ENCODE results near the gene POLR3A. TPM values are rescaled to one million over a fixed set of nuclear protein-coding genes. Genes with fewer than 3 reads are reported as not detected.
"Not testable (repeated sequence)": the region's sequence is repeated elsewhere in the genome, so short reads cannot be mapped to it uniquely, and the experiment has no call there.

The POLR3A gene
- 10 to 100 TPM; 28.2 to 28.6 TPM for total RNA-seq
- 18.0 TPM for polyA plus RNA-seq (2013, experiment 1 of 2)
- polyA plus RNA-seq (2013, experiment 2 of 2) = 18.3 TPM
- long read RNA-seq, experiment 1, full-length matches to known transcripts = 1 of 14 reads
- long read RNA-seq, experiment 1, partial matches to known transcripts = 10 of 14 reads
- long read RNA-seq, experiment 1, other reads (novel, unspliced or antisense) = 3 of 14 reads
- long read RNA-seq, experiment 2, full-length matches to known transcripts = 36 of 62 reads
- long read RNA-seq, experiment 2, partial matches to known transcripts = 14 of 62 reads
- long read RNA-seq, experiment 2, other reads (novel, unspliced or antisense) = 12 of 62 reads
- long read RNA-seq, experiment 3, full-length matches to known transcripts = 99 of 169 reads
- long read RNA-seq, experiment 3, partial matches to known transcripts = 47 of 169 reads
- long read RNA-seq, experiment 3, other reads (novel, unspliced or antisense) = 23 of 169 reads
- long read RNA-seq, experiment 4, partial matches to known transcripts = 2 of 2 reads
- long read RNA-seq, experiment 4, other reads (novel, unspliced or antisense) = 0 of 2 reads

DNA sequence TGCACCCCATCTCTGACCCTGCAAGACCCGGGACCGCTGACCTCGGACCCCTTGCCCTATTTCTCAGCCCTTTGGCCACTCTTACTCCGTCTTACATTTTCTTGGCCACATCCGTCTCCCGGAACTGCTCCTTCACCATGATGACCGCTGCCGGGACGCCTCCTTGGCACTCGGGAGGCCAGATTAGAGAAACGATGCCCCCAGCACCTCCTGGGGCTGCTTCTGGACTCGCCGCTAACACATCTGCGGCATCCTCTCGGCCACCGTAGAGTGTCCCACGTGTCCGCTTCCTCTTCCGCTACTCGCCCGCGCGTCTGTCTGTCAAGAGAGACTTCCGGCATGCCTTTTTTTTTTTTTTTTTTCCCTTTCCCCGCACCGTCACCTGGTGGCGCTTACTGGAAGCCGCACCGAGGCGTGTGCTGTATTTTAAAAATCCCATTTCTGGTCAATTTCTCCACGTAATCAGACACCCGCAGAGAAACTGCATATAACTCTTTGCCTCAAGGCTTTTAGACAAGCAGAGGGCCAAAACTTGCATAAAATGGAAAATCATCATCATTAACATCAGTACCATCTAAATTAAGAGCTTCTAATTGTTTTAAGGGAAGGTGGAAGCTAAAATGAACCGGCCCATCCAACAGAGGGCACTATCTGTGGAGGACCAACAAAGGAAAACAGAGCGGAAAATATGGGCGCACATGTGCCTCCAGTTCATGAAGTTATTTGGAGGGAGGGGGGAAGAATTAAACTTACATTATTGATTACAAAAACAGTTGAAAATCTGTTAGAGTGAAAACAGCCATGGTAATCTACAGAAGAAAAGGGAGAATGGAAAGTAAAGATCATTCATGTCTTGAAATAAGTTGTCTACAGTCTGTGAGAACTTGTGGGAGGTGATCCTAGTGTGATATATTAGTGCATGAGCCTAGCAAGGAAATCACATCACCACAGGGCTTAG lies at the start of gene POLR3A:
Gene POLR3A, minus strand, starts transcription at position 247 of the 958 bp plus-strand sequence. Its CDS starts 108 bp downstream, at position 139.
- no peaks in the 10 kb centered on the region for H3K9me3 Mint-ChIP-seq
- 0 to 1% methylated on average over 20 to 35 of the region's 35 CpGs for WGBS, 2 experiments (ENCODE audit: insufficient coverage in 1 of 2, insufficient read length in 1 of 2)
- H3K27ac ChIP-seq (ENCODE audit: low read depth, low read length) = peak within 1 kb of the TSS; percentile 79
- H3K9me3 ChIP-seq (ENCODE audit: control insufficient read depth, low read length) = no peaks in the 10 kb centered on the region
- no peaks in the 10 kb centered on the region for H3K27me3 Mint-ChIP-seq (ENCODE audit: insufficient read depth)
- no peaks in the 10 kb centered on the region for H3K27me3 ChIP-seq (ENCODE audit: control insufficient read depth, insufficient read depth, low read length, poor library complexity, severe bottlenecking)
- TF ChIP-seq, protein P1, sequence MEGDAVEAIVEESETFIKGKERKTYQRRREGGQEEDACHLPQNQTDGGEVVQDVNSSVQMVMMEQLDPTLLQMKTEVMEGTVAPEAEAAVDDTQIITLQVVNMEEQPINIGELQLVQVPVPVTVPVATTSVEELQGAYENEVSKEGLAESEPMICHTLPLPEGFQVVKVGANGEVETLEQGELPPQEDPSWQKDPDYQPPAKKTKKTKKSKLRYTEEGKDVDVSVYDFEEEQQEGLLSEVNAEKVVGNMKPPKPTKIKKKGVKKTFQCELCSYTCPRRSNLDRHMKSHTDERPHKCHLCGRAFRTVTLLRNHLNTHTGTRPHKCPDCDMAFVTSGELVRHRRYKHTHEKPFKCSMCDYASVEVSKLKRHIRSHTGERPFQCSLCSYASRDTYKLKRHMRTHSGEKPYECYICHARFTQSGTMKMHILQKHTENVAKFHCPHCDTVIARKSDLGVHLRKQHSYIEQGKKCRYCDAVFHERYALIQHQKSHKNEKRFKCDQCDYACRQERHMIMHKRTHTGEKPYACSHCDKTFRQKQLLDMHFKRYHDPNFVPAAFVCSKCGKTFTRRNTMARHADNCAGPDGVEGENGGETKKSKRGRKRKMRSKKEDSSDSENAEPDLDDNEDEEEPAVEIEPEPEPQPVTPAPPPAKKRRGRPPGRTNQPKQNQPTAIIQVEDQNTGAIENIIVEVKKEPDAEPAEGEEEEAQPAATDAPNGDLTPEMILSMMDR (conservative IDR thresholded peaks at IDR 0.05) = peak; percentile 81
- peaks cover 26% of the 10 kb centered on the region for H3K36me3 ChIP-seq (ENCODE audit: control insufficient read depth, insufficient read depth, low read length)
- H3K4me1 Mint-ChIP-seq = peaks cover 4% of the 10 kb centered on the region
- peak within 1 kb of the TSS; percentile 97 for H3K4me3 ChIP-seq (ENCODE audit: low read length)
- H3K4me3 Mint-ChIP-seq = peak within 1 kb of the TSS; percentile 98
- peaks cover 21% of the 10 kb centered on the region for H3K36me3 Mint-ChIP-seq (ENCODE audit: low read depth)
- DNase-seq = peak; percentile 98
- H3K4me1 ChIP-seq (ENCODE audit: control insufficient read depth, insufficient read depth, low read length) = no peaks in the 10 kb centered on the region
- peak within 1 kb of the TSS; percentile 94 for H3K27ac Mint-ChIP-seq
- H3K9ac ChIP-seq (ENCODE audit: extremely low read depth, low read length, poor library complexity, severe bottlenecking) = peak within 1 kb of the TSS; percentile 69

GRCh38 chr10:78078539-78079330 lies 49.4 kb upstream of the POLR3A start:
- Mint-ChIP-seq H3K36me3 (ENCODE audit: low read depth) (peaks cover 7% of the 10 kb centered on the region), H3K4me1 (no peaks in the 10 kb centered on the region), H3K9me3 (peaks cover 34% of the 10 kb centered on the region), H3K4me3 (no peak overlapping the region), H3K27ac (no peak overlapping the region), H3K27me3 (ENCODE audit: insufficient read depth) (peaks cover 6% of the 10 kb centered on the region)
- H3K4me1 ChIP-seq (ENCODE audit: control insufficient read depth, insufficient read depth, low read length) = no peaks in the 10 kb centered on the region
- no peak overlapping the region for H3K9ac ChIP-seq (ENCODE audit: extremely low read depth, low read length, poor library complexity, severe bottlenecking)
- WGBS, 2 experiments (ENCODE audit: insufficient coverage in 1 of 2, insufficient read length in 1 of 2) = 86% methylated on average over 4 of the region's 4 CpGs; no CpG with 5 or more reads in 1 of the 2 experiments
- H3K27ac ChIP-seq (ENCODE audit: low read depth, low read length) = no peak overlapping the region
- H3K9me3 ChIP-seq (ENCODE audit: control insufficient read depth, low read length) = peaks cover 10% of the 10 kb centered on the region
- TF ChIP-seq, protein P1 (conservative IDR thresholded peaks at IDR 0.05) = no peak
- no peaks in the 10 kb centered on the region for H3K27me3 ChIP-seq (ENCODE audit: control insufficient read depth, insufficient read depth, low read length, poor library complexity, severe bottlenecking)
- no peak overlapping the region for H3K4me3 ChIP-seq (ENCODE audit: low read length)
- DNase-seq = peak; percentile 13
- H3K36me3 ChIP-seq (ENCODE audit: control insufficient read depth, insufficient read depth, low read length) = no peaks in the 10 kb centered on the region

DNA sequence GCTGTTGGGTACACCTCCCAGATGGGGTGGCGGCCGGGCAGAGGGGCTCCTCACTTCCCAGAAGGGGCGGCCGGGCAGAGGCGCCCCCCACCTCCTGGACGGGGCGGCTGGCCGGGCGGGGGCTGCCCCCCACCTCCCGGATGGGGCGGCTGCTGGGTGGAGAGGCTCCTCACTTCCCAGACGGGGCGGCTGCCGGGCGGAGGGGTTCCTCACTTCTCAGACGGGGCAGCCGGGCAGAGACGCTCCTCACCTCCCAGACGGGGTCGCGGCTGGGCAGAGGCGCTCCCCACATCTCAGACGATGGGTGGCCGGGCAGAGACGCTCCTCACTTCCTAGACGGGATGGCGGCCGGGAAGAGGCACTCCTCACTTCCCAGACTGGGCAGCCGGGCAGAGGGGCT lies 46.5 kb upstream of the POLR3A start:
- peaks cover 40% of the 10 kb centered on the region for H3K9me3 Mint-ChIP-seq
- H3K27ac ChIP-seq (ENCODE audit: low read depth, low read length); H3K4me1 Mint-ChIP-seq; H3K4me1 ChIP-seq (ENCODE audit: control insufficient read depth, insufficient read depth, low read length); H3K4me3 ChIP-seq (ENCODE audit: low read length); DNase-seq; H3K9me3 ChIP-seq (ENCODE audit: control insufficient read depth, low read length); H3K27me3 Mint-ChIP-seq (ENCODE audit: insufficient read depth); H3K9ac ChIP-seq (ENCODE audit: extremely low read depth, low read length, poor library complexity, severe bottlenecking); H3K27ac Mint-ChIP-seq; H3K4me3 Mint-ChIP-seq; H3K36me3 Mint-ChIP-seq (ENCODE audit: low read depth); H3K36me3 ChIP-seq (ENCODE audit: control insufficient read depth, insufficient read depth, low read length); H3K27me3 ChIP-seq (ENCODE audit: control insufficient read depth, insufficient read depth, low read length, poor library complexity, severe bottlenecking): not testable (repeated sequence)
- 97% methylated on average over 11 of the region's 29 CpGs; no CpG with 5 or more reads in 1 of the 2 experiments for WGBS, 2 experiments (ENCODE audit: insufficient coverage in 1 of 2, insufficient read length in 1 of 2)
